ENCODE results near the gene TMEM150B.

DNA sequence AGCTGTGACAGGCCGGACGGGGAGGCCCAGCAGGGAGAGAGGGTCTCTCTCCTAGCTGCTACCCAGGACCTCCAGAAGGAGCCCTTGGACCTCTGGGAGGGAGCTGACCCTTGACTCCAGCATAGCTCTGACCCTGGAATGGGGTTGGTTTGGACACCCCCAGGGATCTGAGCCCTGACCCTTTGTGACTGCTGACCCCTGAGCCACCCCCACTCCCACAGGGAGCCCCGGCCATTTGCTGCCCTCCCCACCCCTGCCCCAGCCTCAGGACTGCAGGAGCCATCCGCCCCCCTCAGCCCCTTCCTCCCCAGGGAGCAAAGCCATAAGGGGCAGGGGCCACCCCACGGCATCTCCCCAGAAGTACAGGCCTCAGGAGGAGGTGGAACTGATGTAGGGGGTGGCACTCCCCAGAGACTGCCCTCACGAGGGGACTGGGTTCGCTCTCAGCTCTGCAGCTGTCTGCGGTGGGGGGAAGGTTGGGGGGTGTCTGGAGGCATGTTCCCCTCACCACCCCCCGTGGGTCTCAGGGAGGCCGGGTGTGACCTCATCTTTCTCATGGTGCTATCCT is 22.4 kb upstream of the TMEM150B start:
- TF ChIP-seq CTCF (IDR thresholded peaks at IDR 0.05; ENCODE audit: borderline replicate concordance, extremely low read depth, low read length, poor library complexity, severe bottlenecking) (no peak), EZH2 (IDR thresholded peaks at IDR 0.05; ENCODE audit: borderline replicate concordance, low read depth, low read length, severe bottlenecking) (no peak)

Measured in DND-41 (cell line).